ENCODE results near the gene MRPS18B.
"Not testable (repeated sequence)": the region's sequence is repeated elsewhere in the genome, so short reads cannot be mapped to it uniquely, and the experiment has no call there.

The MRPS18B gene

DNA sequence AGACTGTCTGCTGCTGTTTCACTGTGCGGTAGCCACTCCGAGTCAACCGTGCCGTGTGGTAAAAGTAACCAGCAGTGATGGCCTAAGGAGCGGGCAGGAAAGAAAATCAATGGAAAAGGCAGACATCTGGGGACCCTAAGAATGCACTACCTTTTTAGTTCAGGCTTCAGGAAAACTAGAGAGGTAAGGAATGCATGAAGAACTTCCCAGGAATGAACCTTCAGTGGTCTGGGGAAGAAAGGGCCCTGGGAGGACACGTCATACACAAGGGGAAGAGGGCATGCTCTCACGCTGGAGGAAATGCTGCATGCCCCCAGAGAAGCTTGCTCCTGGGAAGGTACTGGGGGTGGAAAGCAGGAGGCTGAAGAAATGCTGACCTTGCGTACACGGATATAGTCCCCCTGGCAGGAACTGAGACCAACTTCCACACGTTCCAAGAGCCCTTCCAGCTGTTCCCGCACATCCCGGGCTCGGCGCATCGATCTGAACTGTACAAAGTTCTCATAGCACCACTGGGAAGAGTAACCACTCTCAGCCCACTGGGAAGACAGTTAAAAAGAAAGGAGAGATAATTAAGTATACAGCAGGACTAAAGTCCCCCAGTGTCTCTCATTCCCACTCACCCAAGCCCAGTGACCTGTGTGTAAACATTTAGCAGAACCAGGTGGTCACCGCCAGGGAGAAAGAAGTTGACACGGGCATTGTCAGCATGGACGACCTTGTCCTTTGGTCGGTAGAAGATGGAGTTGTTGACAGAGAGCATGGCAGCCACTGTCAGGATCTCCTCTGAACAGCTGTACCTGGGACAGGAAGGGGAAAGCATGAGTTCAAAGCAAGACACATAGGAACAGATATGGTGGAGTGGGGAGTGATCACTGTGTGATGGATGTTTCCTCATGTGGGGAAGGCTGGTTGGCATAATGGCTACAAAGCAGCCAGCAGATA, 37.4 kb downstream of the MRPS18B start:
- H3K27ac ChIP-seq, result no peak overlapping the region
- TF ChIP-seq ZFX (IDR thresholded peaks at IDR 0.05; ENCODE audit: borderline replicate concordance), result no peak
- TF ChIP-seq, protein P1, sequence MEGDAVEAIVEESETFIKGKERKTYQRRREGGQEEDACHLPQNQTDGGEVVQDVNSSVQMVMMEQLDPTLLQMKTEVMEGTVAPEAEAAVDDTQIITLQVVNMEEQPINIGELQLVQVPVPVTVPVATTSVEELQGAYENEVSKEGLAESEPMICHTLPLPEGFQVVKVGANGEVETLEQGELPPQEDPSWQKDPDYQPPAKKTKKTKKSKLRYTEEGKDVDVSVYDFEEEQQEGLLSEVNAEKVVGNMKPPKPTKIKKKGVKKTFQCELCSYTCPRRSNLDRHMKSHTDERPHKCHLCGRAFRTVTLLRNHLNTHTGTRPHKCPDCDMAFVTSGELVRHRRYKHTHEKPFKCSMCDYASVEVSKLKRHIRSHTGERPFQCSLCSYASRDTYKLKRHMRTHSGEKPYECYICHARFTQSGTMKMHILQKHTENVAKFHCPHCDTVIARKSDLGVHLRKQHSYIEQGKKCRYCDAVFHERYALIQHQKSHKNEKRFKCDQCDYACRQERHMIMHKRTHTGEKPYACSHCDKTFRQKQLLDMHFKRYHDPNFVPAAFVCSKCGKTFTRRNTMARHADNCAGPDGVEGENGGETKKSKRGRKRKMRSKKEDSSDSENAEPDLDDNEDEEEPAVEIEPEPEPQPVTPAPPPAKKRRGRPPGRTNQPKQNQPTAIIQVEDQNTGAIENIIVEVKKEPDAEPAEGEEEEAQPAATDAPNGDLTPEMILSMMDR (IDR thresholded peaks at IDR 0.05), result no peak

DNA sequence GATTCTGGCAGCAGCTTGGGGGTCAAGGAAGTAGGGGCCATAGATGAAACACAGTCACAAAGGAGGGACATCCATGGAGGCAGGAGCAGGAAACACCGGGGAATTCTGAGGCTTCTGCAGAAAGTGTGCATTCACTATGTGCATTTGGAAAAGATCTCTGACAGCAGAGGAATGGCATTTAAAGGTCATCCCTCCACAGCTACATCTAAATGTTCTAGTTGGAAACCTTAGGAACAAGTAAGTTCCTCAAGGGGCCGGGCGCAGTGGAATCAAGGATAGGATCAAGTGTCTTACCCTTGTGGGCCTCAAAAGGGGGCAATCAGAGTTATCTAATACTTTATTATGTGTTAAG, 38.1 kb downstream of the MRPS18B start:
- no peak for TF ChIP-seq ZFX (IDR thresholded peaks at IDR 0.05; ENCODE audit: borderline replicate concordance)
- TF ChIP-seq, protein P1 (IDR thresholded peaks at IDR 0.05), result no peak
- H3K27ac ChIP-seq, result no peak overlapping the region

DNA sequence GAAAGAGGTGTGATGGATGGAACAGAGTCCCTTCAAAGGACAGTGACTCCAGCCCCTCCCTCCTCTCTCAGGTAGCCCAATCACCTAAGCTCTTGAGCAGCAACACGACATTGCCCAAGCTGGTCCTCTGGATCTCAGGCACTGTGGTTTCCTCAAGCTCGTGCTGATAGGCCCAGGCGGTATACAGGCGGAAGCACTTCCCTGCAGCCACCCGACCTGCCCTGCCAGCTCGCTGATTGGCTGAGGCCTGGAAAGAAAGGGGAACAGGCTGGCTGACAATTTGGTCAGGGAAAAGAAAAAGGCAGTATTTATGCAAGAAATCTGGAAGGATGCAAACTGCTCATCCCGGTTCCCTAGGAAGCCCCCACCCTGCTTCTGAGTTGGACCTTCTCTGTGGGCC, 38.9 kb downstream of the MRPS18B start:
- no peak overlapping the region for H3K27ac ChIP-seq
- no peak for TF ChIP-seq ZFX (IDR thresholded peaks at IDR 0.05; ENCODE audit: borderline replicate concordance)
- TF ChIP-seq, protein P1 (IDR thresholded peaks at IDR 0.05), result no peak

DNA sequence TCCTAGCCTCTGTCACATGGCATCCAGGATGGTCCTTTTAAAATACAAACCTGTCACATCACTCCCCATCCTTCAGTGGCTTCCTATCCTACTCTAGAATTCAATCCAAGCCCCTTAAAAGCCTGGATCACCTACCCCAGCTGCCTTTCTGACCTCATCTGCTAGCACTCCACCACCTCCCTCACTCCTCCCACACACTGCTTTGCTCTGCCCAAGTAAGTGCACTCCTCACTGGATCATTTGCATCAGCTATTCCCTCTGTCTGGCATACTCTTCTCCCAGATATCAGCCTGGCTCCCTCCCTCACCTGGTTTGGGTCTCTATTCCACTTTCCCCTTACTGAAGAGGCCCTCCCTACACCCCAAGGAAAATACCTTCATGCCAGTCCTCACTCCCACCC, 39.8 kb downstream of the MRPS18B start:
- TF ChIP-seq ZFX (IDR thresholded peaks at IDR 0.05; ENCODE audit: borderline replicate concordance), result no peak
- H3K27ac ChIP-seq, result no peak overlapping the region

DNA sequence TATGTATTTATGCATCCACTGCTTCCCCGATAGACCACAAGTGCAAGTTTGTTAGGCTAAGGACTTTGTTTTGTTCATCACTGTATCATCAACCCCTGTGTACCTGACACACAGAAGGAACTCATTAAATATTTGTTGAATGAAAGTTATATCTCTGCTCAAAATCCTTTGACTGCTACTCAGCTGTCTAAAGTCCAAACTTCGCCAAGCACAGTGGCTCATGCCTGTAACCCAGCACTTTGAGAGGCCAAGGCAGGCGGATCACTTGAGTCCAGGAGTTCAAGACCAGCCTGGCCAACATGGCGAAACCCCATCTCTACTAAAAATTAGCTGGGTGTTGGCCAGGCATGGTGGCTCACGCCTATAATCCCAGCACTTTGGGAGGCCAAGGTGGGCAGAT, 40.3 kb downstream of the MRPS18B start:
- H3K27ac ChIP-seq, result not testable (repeated sequence)

DNA sequence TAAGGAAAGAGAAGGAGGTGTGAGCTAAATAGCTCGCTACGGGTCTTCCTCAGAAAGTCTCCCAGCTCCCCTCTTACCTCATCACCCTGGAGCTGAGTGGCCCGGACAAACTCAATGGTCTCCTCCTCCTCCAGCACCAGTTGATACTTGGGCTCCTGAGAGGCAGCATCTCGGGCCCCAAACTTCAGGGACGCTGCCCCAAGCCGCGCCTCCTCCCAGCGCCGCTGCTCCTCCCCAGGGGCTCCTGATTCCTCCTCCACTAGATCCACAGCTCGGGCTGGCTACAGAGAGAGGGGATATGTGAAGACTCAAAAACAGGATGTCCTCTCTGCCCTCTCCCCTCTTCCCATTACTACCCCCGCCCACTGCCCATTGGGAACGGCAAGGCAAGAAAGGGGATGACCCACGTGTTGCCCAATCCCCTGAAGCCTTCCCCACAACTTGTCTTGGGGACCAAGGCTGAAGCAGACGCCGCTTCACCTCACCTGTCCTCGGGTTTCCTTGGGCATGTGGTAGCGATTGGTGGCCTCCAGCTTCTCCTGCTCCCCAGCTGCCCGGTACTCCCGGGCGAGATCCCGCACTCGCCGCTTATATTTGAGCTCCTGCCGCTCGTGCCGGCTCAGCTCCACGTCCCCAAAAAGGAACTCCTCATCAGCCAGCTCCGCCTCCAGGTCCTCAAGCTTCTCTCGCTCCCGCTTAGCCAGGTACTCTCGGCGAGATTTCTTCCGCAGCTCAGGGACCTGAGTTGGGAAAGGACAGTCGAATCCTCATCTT, 47.5 kb downstream of the MRPS18B start:
- TF ChIP-seq ZFX (IDR thresholded peaks at IDR 0.05; ENCODE audit: borderline replicate concordance), result no peak
- TF ChIP-seq, protein P1 (IDR thresholded peaks at IDR 0.05), result no peak
- no peak overlapping the region for H3K27ac ChIP-seq

DNA sequence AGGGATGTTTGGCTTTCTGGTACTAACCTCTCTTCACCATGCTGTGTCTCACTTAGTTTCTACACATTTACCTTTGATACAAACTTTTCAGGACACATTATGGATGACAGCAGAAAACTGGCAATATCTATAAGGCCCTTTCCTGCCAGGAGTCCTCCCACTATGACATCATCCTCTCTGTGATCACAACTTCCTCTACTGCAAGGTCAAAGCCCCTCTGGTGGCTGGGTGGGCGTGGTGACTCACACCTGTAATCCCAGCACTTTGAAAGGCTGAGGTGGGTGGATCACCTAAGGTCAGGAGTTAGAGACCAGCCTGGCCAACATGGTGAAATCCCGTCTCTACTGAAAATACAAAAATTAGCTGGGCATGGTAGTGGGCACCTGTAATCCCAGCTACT, 48.7 kb downstream of the MRPS18B start:
- not testable (repeated sequence) for H3K27ac ChIP-seq

DNA sequence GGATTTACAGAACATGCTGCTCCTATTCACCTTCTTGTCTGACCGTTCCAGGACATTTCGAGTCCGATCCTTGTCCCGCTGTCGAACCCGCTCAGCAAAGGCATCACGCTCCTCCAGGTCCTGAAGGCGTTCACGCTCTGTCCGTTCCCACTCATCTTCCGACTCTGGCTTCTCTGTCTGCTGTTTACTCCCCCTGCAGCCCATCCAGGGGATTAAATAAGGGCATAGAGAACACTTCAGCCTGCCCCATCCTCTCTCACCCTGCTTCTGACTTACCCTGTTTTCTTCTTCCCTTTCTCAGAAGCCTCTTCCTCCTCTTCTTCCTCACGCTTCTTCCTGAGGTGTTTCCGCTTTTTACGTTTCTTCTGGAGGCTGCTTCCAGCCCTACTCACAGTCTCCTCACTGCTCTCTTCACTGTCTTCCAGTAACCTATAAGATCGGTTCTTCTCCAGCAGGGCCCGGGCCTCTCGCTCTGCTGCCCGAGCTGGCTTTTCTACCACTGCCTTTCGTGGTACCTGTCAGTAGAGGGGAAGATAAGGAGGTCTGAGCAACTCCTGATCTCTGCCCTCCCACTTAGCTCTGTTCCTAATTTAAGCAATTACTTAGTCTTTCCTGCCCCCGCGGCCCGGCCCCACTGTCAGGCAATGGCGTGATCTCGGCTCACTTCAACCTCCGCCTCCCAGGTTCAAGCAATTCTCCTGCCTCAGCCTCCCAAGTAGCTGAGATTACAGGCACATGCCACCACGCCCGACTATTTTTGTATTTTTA, 53.3 kb downstream of the MRPS18B start:
- TF ChIP-seq ZFX (IDR thresholded peaks at IDR 0.05; ENCODE audit: borderline replicate concordance), result no peak
- TF ChIP-seq, protein P1 (IDR thresholded peaks at IDR 0.05), result no peak
- no peak overlapping the region for H3K27ac ChIP-seq
